SU-DHL-6 (cell line): ENCODE data around the gene COL26A1.

Experiments
- EZH2phosphoT487 ChIP-seq: fragments of 200-600 bp; sonication (generic), shearing (Covaris generic); conservative IDR thresholded peaks from 2 replicates; pipeline ENCODE4 v1.6.1; 2018; ENCODE audit warnings: mild to moderate bottlenecking, antibody characterized with exemption, low read length, moderate library complexity, mixed read lengths
- TF ChIP-seq, protein P1 (sequence below): fragments of 200-600 bp; sonication (generic); IDR thresholded peaks from one replicate; pipeline ENCODE4 v1.5.1; 2017; ENCODE audit warnings: antibody characterized with exemption, mild to moderate bottlenecking, low read length, moderate library complexity; ENCODE audit not compliant: insufficient read depth, poor library complexity, severe bottlenecking

DNA sequence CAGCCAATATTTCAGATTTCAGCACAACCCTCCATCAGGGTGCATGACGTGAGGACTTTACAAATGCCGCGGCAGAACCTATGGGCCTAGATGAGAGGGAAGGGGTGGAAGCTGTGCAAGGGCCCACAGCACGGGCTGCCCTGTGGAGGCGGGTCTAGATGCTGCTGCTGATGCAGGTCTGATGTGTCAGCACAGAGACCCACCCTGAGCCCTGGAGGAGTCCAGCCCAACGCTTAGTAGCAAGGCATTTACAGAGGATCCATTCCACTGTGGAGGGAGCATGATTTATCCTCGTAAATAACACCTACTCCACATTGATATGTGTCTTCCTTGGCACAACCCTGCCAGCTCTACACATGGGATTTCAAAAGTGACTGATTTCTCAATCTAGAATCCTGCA lies 217.9 kb downstream of the COL26A1 start:
- TF ChIP-seq, protein P1, sequence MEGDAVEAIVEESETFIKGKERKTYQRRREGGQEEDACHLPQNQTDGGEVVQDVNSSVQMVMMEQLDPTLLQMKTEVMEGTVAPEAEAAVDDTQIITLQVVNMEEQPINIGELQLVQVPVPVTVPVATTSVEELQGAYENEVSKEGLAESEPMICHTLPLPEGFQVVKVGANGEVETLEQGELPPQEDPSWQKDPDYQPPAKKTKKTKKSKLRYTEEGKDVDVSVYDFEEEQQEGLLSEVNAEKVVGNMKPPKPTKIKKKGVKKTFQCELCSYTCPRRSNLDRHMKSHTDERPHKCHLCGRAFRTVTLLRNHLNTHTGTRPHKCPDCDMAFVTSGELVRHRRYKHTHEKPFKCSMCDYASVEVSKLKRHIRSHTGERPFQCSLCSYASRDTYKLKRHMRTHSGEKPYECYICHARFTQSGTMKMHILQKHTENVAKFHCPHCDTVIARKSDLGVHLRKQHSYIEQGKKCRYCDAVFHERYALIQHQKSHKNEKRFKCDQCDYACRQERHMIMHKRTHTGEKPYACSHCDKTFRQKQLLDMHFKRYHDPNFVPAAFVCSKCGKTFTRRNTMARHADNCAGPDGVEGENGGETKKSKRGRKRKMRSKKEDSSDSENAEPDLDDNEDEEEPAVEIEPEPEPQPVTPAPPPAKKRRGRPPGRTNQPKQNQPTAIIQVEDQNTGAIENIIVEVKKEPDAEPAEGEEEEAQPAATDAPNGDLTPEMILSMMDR, result no peak
- no peak for TF ChIP-seq EZH2phosphoT487
